ENCODE results near the gene CNTNAP2.

GRCh38 chr7:147990942-147991341 is 1874.3 kb downstream of the CNTNAP2 start:
- no peak for TF ChIP-seq GATA2 (IDR thresholded peaks at IDR 0.05; ENCODE audit: low read depth, low read length)
- TF ChIP-seq GATA3 (IDR thresholded peaks at IDR 0.05; ENCODE audit: low read depth, low read length), result no peak
